Common myeloid progenitor, CD34-positive (primary cell): Measurements from ENCODE around the gene SLC24A3.

Source experiments
- CTCF ChIA-PET: fragments of 350-600 bp; sonication (Branson Sonifier 250); formaldehyde crosslinking; loops from one replicate; lab custom pipeline; 2021; ENCODE audit warnings: antibody characterized with exemption; lab: Charles Lee
- POLR2A ChIA-PET: fragments of 350-600 bp; sonication (Branson Sonifier 250); formaldehyde crosslinking; loops from one replicate; lab custom pipeline; 2021; ENCODE audit warnings: antibody characterized with exemption; lab: Charles Lee
- DNase-seq, 3 donors: peaks; one replicate each; pipeline versions ENCODE4 v3.0.0 to v3.0.0-alpha.2; 2013
- H3K27ac ChIP-seq, 2 experiments: 1 replicate in 1 of 2; 2 replicates in 1 of 2; pipeline ENCODE4 v1.7.0; 2013; ENCODE audit warnings: inconsistent platforms in 2 of 2, low read length in 2 of 2, mild to moderate bottlenecking in 2 of 2, low read depth in 1 of 2, moderate library complexity in 1 of 2; ENCODE audit not compliant: severe bottlenecking in 2 of 2, insufficient read depth in 1 of 2, poor library complexity in 1 of 2
- H3K27me3 ChIP-seq, 5 experiments: replicated peaks in 2 of 5; 1 replicate in 3 of 5; 2 replicates in 2 of 5; pipeline versions ENCODE4 v1.6.1 to v1.7.0; 2013; ENCODE audit warnings: low read length in 4 of 5, mild to moderate bottlenecking in 2 of 5, moderate library complexity in 2 of 5, inconsistent platforms in 1 of 5; ENCODE audit not compliant: insufficient read depth in 5 of 5, control insufficient read depth in 4 of 5
- H3K36me3 ChIP-seq, 4 experiments: 1 replicate in 2 of 4; 2 replicates in 2 of 4; pipeline versions ENCODE4 v1.6.1 to v1.7.0; 2013; ENCODE audit warnings: low read length in 3 of 4, control low read depth in 1 of 4, mild to moderate bottlenecking in 1 of 4; ENCODE audit not compliant: control insufficient read depth in 4 of 4, insufficient read depth in 4 of 4
- H3K4me1 ChIP-seq, 4 experiments: 1 replicate in 3 of 4; 2 replicates in 1 of 4; pipeline versions ENCODE4 v1.6.1 to v1.7.1; 2013; ENCODE audit warnings: low read length in 3 of 4, mild to moderate bottlenecking in 3 of 4, control low read depth in 1 of 4, inconsistent platforms in 1 of 4, moderate library complexity in 1 of 4; ENCODE audit not compliant: control insufficient read depth in 4 of 4, insufficient read depth in 4 of 4; ENCODE audit errors: control extremely low read depth in 1 of 4
- H3K4me3 ChIP-seq, 7 experiments: 1 replicate in 4 of 7; 2 replicates in 3 of 7; pipeline versions ENCODE4 v1.5.1 to v1.7.0; 2013; ENCODE audit warnings: mild to moderate bottlenecking in 7 of 7, low read length in 6 of 7, moderate library complexity in 6 of 7, inconsistent platforms in 2 of 7, low read depth in 2 of 7, control low read depth in 1 of 7; ENCODE audit not compliant: insufficient read depth in 4 of 7, control insufficient read depth in 1 of 7; ENCODE audit errors: extremely low read depth in 1 of 7
- H3K9me3 ChIP-seq, 5 experiments: 1 replicate in 4 of 5; 2 replicates in 1 of 5; pipeline versions ENCODE4 v1.6.1 to v1.7.1; 2013; ENCODE audit warnings: low read length in 4 of 5, mild to moderate bottlenecking in 2 of 5, inconsistent platforms in 1 of 5, low read depth in 1 of 5, moderate library complexity in 1 of 5; ENCODE audit not compliant: control insufficient read depth in 4 of 5, insufficient read depth in 2 of 5; ENCODE audit errors: control extremely low read depth in 1 of 5
- WGBS: methylation state at CpG from one replicate; pipeline ENCODE4 v1.1.5; 2013; ENCODE audit not compliant: insufficient coverage; 5-methylcytosine and 5-hydroxymethylcytosine counted together

SLC24A3 gene

GRCh38 chr20:19333563-19333962, 121.1 kb downstream of the SLC24A3 start:
- Histone ChIP-seq H3K27ac (no peak overlapping the region), H3K4me3 (no peak overlapping the region), H3K27me3 (no peaks in the 10 kb centered on the region), H3K4me1 (peaks cover 4 to 21% (median 10%) of the 10 kb centered on the region in 4 experiments), H3K36me3 (no peaks in the 10 kb centered on the region), H3K9me3 (no peaks in the 10 kb centered on the region)
- 96% methylated on average over 2 of the region's 4 CpGs for WGBS
- DNase-seq: no peak
- ChIA-PET POLR2A (no interaction called here), CTCF (interaction anchor here (0.9 to 1.0 kb wide), 2 partner anchors 42 to 98 kb away, joined by 3 read pairs; no protein-coding TSS in a partner anchor)

DNA sequence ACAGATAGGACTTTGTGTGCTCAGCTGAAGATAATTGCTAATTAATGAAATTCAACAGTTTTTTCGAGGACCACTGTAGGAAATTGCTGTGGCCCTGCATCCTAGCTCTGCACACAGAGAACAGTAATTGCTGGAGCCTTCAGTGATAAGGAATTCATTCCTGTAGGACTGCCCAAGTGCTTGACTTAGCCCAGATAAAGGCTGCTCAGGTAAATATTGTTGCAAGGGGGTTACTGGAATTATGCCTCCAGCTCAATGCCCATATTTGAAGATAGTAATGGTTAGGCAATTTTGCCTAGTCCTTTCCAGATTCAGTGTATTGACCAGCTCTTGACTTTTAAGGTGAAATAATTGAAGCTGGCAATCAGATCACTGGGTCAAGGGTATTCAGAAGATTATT, 122.9 kb downstream of the SLC24A3 start:
- 100% methylated on average over 1 of the region's 1 CpG for WGBS
- Histone ChIP-seq H3K27ac (no peak overlapping the region), H3K4me3 (no peak overlapping the region), H3K36me3 (no peaks in the 10 kb centered on the region), H3K4me1 (peaks cover 3 to 21% (median 10%) of the 10 kb centered on the region in 4 experiments), H3K9me3 (no peaks in the 10 kb centered on the region), H3K27me3 (no peaks in the 10 kb centered on the region)
- no peak for DNase-seq
- ChIA-PET CTCF (no interaction called here), POLR2A (interaction anchor here (0.6 kb wide), 1 partner anchor 11 kb away, joined by 3 read pairs; no protein-coding TSS in a partner anchor)

DNA sequence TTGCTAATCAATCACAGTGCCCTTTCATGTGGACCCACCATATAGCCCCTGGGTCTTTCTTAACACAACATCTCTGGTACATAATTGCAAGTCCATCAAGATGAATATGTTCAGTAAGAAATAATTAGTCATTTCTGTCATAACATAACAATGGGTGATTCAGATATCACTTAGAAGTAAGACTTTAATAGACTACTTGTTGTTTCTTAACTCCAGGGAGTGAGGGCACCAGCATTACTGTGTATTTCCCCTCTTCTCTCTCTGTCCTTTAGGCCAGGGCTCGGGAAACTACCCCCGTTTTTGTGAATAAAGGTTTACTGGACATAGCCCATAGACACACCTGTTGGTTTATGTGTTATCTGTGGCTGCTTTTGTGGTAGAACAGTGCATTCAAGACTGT, 123.5 kb downstream of the SLC24A3 start:
- Histone ChIP-seq H3K36me3 (no peaks in the 10 kb centered on the region), H3K9me3 (no peaks in the 10 kb centered on the region), H3K27ac (no peak overlapping the region), H3K27me3 (no peaks in the 10 kb centered on the region), H3K4me1 (peaks cover 2 to 17% (median 7%) of the 10 kb centered on the region in 4 experiments), H3K4me3 (no peak overlapping the region)
- WGBS: no CpG with 5 or more reads among the region's 2 CpGs
- POLR2A ChIA-PET: interaction anchor here (0.6 kb wide), 1 partner anchor 10 kb away, joined by 3 read pairs; no protein-coding TSS in a partner anchor
- CTCF ChIA-PET: no interaction called here
- DNase-seq: no peak

DNA sequence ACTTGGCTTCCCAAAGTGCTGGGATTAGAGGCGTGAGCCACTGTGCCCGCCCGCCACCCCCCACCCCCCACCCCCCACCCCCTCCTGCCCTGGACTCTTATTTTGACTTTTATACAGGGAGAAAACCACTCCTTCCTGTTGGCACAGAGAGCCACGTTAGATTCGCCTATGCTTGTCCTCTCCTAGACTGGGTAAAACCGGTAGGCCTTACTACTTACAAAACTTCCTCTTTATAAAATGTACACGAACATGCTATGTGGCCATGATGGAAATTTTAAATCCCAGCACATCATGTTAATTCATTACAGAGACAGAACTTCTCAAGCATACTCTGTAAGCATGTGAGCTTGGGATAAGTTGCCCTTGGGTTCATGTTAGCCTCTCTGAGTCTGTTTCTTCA, 124.2 kb downstream of the SLC24A3 start:
- no CpG with 5 or more reads among the region's 7 CpGs for WGBS
- Histone ChIP-seq H3K4me3 (no peak overlapping the region), H3K4me1 (peaks cover 0 to 17% (median 6%) of the 10 kb centered on the region in 4 experiments), H3K9me3 (no peaks in the 10 kb centered on the region), H3K36me3 (no peaks in the 10 kb centered on the region), H3K27me3 (no peaks in the 10 kb centered on the region), H3K27ac (no peak overlapping the region)
- POLR2A ChIA-PET: no interaction called here
- peak; percentile 29 to 78 (median 68) for DNase-seq
- CTCF ChIA-PET: no interaction called here

DNA sequence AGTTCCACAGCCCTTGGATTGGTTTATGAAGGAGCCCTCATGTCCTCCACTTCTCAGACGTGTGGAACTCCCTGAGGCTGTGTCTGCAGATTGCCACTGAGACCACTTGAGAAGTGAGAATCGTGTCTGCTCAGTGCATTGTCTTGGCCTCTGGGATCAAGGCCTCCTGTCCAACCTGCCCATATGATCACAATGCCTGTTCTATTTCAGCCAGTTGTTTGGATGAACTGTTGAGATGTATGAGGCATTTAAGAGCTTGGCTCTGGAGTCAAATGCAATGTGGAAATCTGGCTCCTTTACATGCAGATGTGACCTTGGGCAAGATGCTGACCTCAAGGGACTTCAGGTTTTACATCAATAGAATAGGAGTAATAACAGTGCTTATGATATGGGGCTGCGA, 125.9 kb downstream of the SLC24A3 start:
- H3K27me3 ChIP-seq: no peaks in the 10 kb centered on the region
- no peak for DNase-seq
- CTCF ChIA-PET: no interaction called here
- no peaks in the 10 kb centered on the region for H3K9me3 ChIP-seq
- H3K27ac ChIP-seq: no peak overlapping the region
- H3K4me1 ChIP-seq: peaks cover 0 to 14% (median 6%) of the 10 kb centered on the region in 4 experiments
- no peak overlapping the region for H3K4me3 ChIP-seq
- 92% methylated on average over 2 of the region's 3 CpGs for WGBS
- H3K36me3 ChIP-seq: no peaks in the 10 kb centered on the region
- POLR2A ChIA-PET: no interaction called here

GRCh38 chr20:19338960-19339359, 126.5 kb downstream of the SLC24A3 start:
- H3K27me3 ChIP-seq: no peaks in the 10 kb centered on the region
- peaks cover 0 to 9% (median 6%) of the 10 kb centered on the region in 4 experiments for H3K4me1 ChIP-seq
- H3K4me3 ChIP-seq: no peak overlapping the region
- ChIA-PET CTCF (no interaction called here), POLR2A (interaction anchor here (0.7 kb wide), 1 partner anchor 1095 kb away, joined by 3 read pairs; no protein-coding TSS in a partner anchor)
- DNase-seq: no peak
- H3K27ac ChIP-seq: no peak overlapping the region
- 100% methylated on average over 2 of the region's 6 CpGs for WGBS
- H3K36me3 ChIP-seq: no peaks in the 10 kb centered on the region
- no peaks in the 10 kb centered on the region for H3K9me3 ChIP-seq

GRCh38 chr20:19341348-19342053, 129.1 kb downstream of the SLC24A3 start:
- DNase-seq: no peak
- CTCF ChIA-PET: interaction anchor here (1.0 to 1.1 kb wide), 2 partner anchors 8 to 20 kb away, joined by 3 to 5 read pairs; no protein-coding TSS in a partner anchor
- WGBS: 100% methylated on average over 2 of the region's 3 CpGs
- Histone ChIP-seq H3K4me3 (no peak overlapping the region), H3K36me3 (no peaks in the 10 kb centered on the region), H3K4me1 (peaks cover 0 to 5% (median 2%) of the 10 kb centered on the region in 4 experiments), H3K9me3 (no peaks in the 10 kb centered on the region), H3K27me3 (no peaks in the 10 kb centered on the region), H3K27ac (no peak overlapping the region)
- POLR2A ChIA-PET: no interaction called here
